LNCAP (cell line): ENCODE data around the gene FTCDNL1.

Experiments
- CTCF ChIP-seq: fragments of 450-650 bp; IDR thresholded peaks from 2 replicates; pipeline ENCODE4 v1.5.1; 2017; ENCODE audit warnings: mild to moderate bottlenecking

Gene FTCDNL1

DNA sequence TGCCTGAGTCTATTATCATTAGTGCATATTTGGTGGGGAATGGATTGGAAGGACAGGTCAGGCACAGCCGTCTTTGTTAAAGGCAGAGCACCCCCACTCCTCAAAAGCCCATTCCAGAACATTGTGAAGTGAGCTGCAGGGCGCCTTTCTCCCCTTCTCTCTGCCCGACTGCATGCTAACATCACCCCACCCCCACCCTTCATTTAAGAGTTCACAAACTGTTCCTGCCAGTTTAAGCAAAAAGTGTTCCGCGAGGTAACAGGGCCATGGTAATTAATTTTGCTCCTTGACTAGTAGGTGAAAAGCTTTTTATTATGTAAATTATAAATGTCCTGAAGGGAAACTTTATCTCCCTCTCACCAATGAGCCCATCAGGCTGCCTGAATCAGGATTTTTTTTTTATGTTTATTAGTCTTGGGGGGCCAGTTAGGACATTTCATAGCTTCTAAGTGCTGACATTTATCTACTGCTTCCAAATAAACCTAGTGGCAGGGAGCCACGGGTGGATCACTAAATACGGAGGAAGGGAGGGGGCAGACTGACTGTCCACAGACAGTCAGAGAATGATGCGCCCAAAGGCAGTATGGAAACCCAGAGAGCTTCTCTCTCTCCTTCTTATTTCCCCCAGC, 99.4 kb downstream of the FTCDNL1 start:
- no peak for TF ChIP-seq CTCF

GRCh38 chr2:199749571-199749970, 101.4 kb downstream of the FTCDNL1 start:
- TF ChIP-seq CTCF, result no peak

DNA sequence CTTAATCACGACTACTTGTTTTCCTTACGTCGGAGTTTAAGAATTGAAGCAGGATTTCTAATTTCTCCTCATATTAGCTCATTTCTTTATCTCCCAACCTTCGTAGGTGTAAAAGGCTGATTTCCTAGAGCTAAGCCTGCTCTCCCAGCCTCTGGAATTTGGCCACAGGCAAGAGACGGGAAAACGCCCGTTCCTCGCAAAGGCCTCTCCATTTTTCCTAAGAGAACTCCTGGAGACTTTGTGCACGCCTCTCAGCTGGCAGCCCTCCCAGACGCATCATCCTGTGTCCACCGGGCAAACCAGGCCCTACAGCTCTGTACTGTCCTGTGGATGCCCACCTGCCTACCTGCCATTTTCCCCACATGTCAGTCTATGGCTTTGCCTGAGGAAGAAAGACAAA, 106.3 kb downstream of the FTCDNL1 start:
- no peak for TF ChIP-seq CTCF

- no peak for TF ChIP-seq CTCF
Observed at GRCh38 chr2:199744260-199744659, 106.7 kb downstream of the FTCDNL1 start.

DNA sequence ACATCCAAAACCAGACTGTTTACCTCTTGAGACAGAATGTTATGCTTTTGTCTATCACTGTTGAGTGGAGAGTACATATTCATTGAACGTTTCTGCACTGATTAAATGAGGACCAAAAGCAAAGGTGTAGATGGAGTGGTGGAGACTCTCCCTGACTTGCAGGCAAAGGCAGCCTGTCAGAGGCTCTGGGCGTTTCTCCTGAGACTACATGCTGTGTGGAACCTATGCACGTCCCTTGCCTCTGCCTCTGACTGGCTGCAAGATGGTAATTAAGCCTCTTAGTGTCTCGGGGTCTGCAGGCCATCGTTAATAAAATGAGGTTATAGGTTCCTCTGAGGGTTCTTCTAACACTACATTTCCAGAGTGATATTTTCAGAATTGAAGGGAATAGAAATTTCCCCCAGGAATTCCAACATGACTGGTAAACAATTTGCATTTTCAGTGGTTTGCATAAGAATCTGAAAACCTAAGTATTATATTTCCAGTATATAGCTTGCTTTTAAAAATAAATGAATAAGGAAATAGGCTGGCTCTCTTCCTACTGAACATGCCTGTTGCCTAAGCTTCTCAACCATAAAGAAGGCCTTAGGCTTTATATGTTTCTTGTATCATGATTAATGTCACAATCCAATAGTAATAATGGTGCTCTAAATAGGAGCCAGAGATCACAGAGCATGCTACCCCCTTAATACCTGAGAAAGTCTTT, 107.4 kb downstream of the FTCDNL1 start:
- no peak for TF ChIP-seq CTCF

DNA sequence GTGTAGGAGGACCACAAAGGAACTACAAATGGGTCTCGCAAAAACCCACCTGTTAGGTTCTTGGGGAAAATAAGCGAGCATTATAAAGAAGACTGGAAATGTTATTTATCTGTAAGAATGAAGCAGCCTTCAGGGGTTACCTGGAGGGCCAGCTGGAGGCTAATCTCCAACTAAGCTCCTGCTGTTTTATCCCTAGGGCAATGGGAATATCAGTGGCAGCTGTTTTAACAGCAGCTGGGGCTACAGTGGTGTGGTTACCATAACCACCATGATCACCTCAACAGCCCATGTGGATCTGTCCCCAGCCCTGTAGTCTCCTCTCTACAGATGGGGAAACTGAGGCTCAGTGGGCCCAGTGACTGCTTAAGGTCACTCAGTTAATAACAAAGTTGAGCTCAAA, 108.1 kb downstream of the FTCDNL1 start:
- TF ChIP-seq CTCF, result no peak

DNA sequence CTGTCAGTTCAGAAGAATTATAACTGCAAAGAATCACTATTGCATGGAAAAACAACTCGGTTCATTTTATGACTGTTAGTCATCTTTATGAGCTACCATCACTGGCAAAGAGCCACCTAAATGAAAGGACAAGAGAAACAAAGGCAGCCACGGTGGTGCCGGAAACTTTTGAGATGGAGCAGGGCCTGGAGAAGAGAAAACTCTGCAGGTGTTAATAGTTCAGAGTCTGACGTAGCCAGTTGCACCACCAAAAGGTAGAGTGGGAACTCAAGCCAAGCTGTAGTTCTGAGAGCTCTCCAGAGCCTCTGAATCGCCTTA, 110.9 kb downstream of the FTCDNL1 start:
- no peak for TF ChIP-seq CTCF
